Retina (tissue), 1 donor: Measurements from ENCODE around the gene PIK3CA.
"Not testable (repeated sequence)": the region's sequence is repeated elsewhere in the genome, so short reads cannot be mapped to it uniquely, and the experiment has no call there.

Experiments
- DNase-seq: peaks from one replicate; pipeline ENCODE4 v3.0.0-alpha.2; 2016

PIK3CA gene

DNA sequence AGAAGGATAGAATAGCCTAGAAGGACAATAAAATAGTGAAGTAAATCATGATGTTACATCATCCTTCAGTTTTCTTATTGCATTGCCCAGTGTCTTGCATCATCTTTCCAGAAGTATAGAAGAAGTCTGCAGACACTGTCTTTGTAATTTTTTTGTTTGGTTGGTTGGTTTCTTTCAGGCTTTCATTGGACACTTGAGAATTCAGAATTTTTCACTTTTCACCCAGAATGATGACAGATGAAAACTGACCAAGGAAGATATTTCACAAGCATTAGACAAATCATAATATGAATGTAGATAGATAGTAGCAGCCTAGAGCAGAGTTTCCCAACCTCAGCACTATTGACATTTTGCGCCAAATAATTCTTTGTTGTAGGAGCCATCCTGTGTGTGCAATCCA, 67.4 kb downstream of the PIK3CA start:
- not testable (repeated sequence) for DNase-seq

DNA sequence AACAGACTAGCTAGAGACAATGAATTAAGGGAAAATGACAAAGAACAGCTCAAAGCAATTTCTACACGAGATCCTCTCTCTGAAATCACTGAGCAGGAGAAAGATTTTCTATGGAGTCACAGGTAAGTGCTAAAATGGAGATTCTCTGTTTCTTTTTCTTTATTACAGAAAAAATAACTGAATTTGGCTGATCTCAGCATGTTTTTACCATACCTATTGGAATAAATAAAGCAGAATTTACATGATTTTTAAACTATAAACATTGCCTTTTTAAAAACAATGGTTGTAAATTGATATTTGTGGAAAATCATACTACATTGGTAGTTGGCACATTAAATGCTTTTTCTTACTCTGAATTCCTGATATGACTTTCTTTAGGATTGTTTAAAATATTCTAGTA, 70.1 kb downstream of the PIK3CA start:
- not testable (repeated sequence) for DNase-seq

DNA sequence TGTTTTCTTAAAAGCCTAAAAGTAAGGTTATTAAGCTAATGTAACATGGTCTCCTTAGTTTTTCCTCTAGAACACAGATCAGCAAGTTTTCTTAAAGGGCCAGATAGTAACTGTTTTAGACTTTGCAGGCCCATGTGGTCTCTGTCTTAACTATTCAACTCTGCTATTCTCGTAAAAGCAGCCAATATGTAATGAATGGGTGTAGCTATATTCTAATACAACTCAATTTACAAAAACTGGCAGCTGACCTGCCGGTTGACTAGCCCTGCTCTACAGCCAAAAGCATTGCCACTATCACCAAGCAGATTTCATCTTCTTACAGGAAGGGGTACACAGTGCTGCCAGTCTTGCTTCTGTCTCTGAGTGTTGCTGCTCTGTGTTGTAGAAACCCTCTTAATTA, 75.4 kb downstream of the PIK3CA start:
- no peak for DNase-seq

DNA sequence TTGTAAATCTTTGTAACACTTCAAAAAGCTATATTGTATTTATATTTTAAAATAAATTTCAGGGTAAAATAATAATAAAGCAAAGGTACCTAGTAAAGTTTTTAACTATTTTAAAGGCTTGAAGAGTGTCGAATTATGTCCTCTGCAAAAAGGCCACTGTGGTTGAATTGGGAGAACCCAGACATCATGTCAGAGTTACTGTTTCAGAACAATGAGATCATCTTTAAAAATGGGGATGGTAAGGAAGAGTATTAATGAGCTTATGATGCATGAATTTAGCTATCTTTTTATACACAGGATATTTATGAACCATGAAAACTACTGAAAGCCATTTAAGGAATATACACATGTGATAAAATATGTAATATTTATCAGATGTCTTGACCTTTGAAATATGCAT, 76.4 kb downstream of the PIK3CA start:
- DNase-seq, result no peak

DNA sequence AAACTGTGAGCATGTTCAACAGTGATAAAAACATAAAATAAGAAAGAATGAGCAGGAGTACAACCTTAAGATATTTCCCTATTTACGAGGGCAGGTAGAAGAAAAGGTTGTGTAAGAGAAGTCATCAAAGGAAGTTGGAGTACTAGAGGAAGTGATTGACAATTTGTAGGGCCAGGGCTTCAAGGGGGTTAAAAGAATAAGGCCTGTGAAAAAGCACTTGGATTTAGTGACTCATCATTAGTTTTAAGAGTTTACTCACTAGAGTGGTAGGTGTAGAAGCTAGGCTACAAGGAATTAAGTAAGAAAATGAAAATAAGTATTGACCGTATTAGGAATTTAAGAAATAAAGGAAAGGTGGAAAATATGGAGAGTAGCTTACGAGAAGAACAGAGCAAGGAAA, 79.2 kb downstream of the PIK3CA start:
- DNase-seq, result no peak

DNA sequence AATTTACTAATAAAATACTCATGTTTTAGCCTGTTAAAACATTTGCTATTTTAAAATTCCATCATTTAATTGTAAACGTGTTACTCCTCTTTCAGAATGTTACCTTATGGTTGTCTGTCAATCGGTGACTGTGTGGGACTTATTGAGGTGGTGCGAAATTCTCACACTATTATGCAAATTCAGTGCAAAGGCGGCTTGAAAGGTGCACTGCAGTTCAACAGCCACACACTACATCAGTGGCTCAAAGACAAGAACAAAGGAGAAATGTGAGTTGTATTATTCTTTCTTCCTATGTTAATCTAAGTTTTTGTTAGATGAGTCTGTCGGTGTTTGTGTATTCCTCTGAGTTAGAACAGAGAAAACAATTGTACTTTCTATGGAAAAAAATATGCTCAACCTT, 81.0 kb downstream of the PIK3CA start:
- DNase-seq, result no peak

DNA sequence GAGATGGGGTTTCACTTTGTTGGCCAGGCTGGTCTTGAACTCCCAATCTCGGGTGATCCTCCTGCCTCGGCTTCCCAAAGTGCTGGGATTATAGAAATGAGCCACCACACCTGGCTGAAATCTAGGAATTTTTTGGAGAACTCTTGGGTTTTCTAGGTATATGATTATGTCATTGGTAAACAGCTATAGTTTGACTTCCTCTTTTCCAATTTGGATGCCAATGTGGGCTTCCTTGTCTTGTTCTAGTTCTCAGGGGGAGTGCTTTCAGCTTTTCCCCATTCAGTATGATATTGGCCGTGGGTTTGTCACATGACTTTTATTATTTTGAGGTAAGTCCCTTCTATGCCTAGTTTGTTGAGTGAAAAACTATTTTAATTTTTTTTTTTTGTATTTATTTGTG, 84.9 kb downstream of the PIK3CA start:
- DNase-seq, result no peak

DNA sequence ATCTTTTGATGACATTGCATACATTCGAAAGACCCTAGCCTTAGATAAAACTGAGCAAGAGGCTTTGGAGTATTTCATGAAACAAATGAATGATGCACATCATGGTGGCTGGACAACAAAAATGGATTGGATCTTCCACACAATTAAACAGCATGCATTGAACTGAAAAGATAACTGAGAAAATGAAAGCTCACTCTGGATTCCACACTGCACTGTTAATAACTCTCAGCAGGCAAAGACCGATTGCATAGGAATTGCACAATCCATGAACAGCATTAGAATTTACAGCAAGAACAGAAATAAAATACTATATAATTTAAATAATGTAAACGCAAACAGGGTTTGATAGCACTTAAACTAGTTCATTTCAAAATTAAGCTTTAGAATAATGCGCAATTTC, 86.0 kb downstream of the PIK3CA start:
- peak; percentile 28 for DNase-seq

DNA sequence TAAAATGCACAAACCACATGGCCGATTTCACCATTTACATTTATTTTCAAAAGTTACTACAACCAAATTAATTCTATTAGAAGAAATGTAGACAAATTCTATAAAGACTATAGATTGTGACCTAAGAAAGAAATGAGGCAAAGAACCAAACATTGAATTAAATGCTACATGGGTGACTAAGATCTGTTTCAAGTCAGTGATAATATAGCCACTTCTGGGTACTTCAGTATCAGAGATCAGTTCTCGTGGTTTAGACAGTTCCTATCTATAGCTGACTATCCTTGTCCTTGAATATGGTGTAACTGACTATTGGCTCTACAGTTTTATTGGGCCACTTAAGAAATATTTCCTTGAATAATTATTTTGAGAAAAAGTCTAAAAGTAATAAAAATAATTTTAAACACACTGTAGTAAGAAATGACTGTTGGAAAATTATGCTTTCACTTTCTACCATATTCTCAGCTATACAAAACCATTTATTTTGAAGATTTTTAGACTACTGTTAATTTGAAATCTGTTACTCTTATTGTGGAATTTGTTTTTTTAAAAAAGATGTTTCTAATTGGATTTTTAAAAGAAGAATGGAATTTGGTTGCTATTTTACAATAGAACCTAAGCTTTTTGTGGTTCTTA, 88.6 kb downstream of the PIK3CA start:
- DNase-seq, result no peak

DNA sequence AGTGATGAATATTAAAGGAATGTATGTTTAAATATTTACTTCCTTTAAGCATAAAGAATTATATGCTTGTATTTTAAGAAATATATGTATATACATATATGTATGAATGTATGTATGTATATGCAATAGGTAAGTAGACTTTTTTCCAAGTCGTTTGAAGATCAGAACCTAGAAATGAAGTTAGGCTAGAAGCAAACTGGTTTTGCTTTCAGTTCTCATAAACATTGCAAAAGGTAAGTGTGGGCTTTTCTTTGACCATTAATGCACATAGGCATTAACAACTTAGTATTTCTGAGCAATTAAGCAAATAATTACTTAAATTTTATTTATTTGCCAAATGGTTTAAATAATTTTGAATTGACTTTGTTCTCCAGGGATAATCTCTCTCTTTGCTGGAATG, 92.1 kb downstream of the PIK3CA start:
- DNase-seq, result not testable (repeated sequence)

DNA sequence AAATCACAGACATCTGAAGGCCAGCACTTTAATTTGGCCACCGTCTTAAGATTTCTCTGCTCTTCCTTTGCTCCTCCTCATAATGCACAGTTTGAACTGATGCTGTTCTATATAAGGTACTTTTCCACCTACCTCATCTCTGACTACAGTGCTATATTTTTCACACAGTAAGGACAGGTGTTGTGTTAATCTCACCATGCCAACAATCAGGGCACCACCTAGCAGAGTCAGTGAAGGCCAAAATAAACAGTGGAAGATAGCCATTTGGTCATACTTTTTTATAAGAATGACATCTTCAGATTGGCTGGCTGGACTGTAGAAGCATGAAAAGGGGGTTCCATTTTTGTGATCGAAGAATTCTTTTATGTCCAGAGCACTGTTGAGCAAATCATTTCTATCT, 94.7 kb downstream of the PIK3CA start:
- not testable (repeated sequence) for DNase-seq

DNA sequence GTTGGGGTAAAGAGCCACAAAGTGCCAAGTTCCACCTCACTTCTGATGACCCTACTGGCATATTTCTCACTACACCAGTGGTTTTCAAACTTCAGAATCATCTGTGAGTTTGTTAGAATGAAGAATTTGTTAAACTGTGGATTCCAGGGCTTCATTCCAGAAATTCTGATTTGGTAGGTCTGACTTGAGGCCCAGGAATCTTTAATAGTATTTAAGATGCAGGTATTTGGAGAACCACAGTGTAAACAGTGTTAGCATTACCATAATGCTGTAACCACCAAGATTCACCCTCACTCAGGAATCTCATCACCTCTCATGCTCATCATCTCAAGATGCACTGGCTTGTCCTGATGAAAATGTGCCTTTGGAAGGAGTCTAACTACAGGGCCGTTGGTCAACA, 96.7 kb downstream of the PIK3CA start:
- DNase-seq, result no peak

DNA sequence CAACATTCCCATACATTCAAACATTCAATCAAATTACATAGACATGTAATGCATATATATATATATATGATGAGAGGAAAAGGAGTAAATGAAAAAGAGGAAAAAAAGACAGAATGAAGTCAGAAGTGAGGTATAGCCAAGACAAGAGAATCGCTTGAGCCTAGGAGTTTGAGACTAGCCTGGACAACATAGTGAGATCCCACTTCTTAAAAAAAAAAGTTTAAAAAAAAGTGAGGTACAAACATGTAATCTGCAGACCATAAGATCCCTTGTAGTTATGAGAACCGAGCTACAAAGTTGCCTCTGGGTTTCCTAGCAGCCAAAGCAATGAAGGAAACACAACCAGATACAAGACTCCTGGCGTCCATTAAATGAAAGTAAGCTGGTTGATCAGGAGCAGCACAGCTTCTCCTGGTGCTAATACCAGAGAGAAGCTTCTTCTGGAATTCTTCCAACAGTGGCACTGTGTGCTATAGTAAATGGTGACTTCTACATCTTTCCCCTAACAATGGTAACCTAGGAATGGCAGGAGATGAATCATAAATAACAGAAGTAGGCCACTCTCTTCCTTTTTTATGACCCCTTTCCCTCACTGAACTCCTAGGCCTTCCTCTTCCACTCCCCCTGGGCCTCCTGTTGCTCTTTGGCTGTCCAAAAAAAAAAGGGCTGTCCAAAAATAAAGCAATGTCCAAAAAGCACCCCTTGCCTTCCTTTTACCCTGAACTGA, 99.3 kb downstream of the PIK3CA start:
- DNase-seq, result no peak

DNA sequence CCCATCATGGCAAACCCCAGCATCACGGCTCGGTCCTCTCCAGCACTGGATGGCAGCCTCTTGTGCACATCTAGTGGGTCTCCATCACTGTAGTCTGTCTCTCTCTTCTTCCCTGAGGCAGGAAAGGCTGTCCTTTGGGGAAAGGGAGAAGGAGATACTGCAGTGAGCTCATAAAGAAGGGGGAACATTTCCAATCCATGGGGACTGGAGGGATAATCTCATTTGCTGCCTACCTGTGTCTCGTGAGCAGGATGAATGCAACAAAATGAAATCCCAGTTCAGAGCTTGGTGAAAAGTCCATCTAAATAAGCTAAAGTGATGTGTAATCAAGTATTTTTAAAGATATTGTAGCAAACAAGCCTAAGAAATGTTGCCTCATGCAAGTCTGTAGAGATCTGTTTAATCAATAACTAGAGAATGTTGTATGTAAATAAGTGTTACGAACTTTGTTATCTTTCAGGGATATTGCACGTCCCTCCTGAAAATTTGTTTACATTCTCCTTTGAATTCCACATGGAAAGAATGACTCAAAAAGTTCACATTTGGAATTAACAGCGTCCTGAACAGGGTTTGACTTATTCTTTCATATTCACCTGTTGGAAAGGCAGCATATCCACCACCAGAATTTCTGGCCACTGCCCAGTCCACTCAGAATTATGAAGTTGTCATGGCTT, 102.8 kb downstream of the PIK3CA start, which contains the start of gene KCNMB3:
TSS of gene KCNMB3 (minus strand) at position 312 of the 674 bp plus-strand sequence. CDS start at position 188, 124 bp downstream.
- no peak for DNase-seq

DNA sequence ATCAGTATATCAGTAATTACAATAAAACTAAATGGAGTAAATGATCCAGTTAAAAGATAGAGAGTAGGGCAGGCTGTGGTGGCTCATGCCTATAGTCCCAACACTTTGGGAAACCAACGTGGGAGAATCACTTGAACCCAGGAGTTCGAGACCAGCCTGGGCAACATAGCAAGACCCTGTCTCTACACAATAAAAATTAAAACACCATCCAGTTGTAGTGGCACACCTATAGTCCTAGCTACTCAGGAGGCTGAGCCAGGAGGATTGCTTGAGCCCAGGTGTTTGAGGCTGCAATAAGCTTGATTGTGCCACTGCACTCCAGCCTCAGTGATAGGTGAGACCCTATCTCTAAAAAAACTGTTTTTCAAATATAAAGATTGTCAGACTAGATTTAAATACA, 108.7 kb downstream of the PIK3CA start:
- DNase-seq, result no peak

DNA sequence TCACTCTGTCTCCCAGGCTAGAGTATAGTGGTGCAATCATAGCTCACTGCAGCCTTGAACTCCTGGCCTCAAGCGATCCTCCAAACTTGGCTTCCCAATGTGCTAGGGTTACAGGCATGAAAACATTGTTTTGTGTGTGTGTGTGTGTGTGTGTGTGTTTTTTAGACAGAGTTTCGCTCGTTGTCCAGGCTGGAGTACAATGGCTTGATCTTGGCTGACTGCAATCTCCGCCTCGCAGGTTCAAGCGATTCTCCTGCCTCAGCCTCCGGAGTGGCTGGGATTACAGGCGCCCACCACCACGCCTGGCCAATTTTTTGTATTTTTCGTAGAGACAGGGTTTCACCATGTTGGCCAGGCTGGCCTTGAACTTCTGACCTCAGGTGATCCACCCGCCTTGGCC, 109.6 kb downstream of the PIK3CA start:
- DNase-seq, result not testable (repeated sequence)

DNA sequence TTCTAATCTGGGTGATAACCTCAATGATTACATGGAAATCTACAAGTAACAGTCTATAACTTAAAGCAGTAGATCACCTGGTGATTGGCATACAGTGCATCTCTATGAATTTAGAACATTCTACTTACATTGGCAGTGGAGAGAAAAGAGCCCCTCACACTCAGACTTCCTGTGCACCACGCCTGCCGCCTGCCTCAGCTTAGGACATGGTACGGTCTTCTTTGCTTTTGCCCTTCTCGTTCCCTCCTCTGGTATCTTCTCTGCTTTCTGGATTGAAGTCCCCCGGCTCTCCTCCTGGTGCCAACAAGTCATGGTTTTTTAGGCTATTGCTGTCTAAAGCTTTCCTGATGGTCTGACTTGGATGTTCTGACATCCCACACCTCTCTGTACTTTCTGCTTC, 110.7 kb downstream of the PIK3CA start:
- DNase-seq, result no peak

DNA sequence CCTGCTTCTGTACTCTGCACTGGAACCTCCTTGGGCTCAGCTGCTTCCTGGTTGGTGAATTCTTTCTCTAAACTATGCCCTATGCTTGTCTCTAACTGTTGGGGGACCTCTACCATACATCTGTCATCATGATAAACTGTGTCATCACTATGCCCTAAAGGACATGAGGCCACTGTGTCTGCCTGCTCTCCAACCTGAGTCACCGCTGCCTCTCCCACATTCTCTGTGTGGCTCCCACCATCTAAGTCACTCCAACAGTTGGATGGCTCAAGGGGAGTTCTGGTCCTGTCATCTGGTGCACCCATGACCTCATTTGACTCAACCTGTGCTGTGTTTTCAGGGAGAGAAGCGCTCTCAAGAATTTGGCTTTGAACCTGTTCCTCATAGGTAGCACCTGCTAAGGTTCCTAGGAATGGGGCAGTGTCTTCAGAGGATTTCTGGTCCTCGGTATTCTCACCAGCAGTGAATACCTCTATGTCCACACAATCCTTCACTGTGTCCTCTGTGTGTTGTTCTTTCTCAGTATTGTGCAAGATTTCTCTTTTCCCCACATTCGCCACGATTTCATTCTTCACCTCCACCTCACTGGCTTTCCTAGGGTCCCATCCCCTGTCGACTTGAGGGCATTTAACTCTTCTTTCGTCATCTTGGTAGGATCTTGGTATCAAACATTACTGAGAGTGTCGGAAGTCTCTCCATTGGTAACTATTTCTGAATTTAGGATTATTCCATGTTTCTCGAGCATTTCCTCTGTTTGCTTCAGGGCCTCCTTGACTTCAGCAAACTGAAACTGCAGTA, 112.0 kb downstream of the PIK3CA start:
- DNase-seq, result not testable (repeated sequence)

DNA sequence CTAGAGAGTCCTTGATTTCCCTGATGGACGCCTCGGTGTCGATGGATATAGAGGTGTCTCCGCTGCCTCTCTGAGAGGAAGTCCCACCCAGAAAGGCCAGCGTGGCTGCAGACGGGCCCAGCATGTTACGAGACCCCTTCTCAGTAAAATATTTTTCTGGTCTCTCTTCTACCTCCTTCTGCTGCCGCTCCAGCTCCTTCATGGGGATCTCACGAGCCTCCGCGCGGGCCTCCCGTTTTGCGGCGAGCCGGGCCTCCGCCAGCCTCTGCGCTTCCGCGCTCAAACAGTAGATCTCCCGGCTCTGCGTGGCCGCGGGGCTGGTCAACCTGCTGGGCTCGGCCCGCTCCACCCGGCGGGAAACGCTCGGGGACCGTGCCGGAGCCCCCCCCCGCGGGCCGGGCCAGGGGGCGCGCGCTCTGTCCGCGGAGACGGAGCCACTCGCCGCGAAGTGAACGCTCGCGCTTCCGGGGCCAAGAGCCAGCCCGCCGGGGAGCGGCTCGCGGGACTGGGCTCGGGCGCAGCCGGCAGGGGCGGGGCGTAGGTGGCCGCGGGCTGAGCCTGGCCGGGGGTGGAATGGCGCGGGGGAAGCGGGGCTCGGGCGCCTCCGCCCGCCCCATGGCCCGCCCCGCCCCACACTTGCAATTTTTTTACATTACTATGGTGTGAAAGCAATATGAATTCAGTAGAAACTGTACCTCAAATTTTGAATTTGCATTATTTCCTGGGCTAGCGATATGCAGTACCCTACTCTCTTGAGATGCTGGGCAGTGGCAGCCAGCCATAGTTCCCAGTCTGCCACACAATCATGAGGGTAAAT, 113.0 kb downstream of the PIK3CA start:
- DNase-seq, result peak; percentile 80

DNA sequence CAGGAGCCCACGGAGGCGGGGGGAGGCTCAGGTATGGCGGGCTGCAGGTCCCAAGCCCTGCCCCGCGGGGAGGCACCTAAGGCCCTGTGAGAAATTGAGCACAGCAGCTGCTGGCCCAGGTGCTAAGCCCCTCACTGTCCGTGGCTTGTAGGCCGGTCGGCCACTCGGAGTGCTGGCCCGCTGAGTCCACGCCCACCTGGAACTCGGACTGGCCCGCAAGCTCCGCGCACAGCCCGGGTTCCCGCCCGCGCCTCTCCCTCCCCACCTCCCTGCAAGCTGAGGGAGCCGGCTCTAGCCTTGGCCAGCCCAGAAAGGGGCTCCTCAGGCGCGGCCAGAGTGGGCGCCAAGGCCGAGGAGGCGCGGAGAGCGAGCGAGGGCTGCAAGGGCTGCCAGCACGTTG, 115.0 kb downstream of the PIK3CA start:
- DNase-seq, result no peak

DNA sequence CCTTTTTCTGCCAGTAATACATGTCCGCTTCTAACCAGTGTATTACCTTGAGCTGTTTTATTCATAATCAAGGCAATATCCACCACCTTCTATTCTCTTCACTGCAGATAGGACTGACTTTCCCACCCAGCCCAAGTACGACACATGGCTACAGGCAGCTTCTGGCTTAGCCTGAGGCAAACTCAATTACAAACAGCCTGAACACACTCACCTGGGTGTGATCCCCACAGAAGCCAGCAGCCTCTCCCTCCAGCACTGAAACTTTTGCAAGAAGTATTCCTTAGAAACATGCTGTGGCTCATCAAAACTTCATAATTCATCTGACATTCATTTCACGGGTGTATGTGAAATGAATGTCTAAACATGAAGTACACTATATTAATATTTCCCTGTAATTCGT, 116.3 kb downstream of the PIK3CA start:
- no peak for DNase-seq

DNA sequence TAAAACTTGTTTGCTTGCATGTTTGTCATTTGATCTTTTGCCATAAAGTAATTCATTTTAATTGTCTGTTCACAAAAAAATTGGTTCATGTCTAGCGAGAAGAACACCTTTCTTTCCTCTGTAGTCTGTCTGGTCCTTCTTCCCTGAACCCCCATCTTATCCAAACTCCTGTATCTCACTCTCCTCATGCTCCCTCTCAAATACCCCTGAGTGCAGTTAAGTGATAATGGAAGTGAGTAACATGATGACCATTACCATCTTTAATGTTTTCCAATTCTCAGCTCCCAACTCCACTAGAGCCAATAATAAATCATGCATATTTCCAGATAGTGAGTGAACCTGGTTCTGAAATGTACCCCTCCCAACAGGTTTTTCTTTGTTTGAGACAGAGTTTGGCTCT, 116.9 kb downstream of the PIK3CA start:
- no peak for DNase-seq
